Hepatocyte (in vitro differentiated cells): ENCODE measurements around the gene MSRB1.

ENCODE experiments used
- EZH2 ChIP-seq: fragments of 200-600 bp; sonication (generic); IDR thresholded peaks from 2 replicates; pipeline ENCODE4 v1.6.1; 2016; ENCODE audit warnings: antibody characterized with exemption, mild to moderate bottlenecking, borderline replicate concordance
- EZH2phosphoT487 ChIP-seq: fragments of 200-600 bp; sonication (generic); IDR thresholded peaks from one replicate; pipeline ENCODE4 v1.6.1; 2018; ENCODE audit warnings: antibody characterized with exemption, mild to moderate bottlenecking, low read depth, moderate library complexity; ENCODE audit not compliant: unreplicated experiment, severe bottlenecking
- TF ChIP-seq, protein P1 (sequence below): fragments of 200-600 bp; sonication (generic); IDR thresholded peaks from 2 replicates; pipeline ENCODE4 v1.5.1; 2016; ENCODE audit warnings: antibody characterized with exemption, mild to moderate bottlenecking; ENCODE audit not compliant: poor library complexity

DNA sequence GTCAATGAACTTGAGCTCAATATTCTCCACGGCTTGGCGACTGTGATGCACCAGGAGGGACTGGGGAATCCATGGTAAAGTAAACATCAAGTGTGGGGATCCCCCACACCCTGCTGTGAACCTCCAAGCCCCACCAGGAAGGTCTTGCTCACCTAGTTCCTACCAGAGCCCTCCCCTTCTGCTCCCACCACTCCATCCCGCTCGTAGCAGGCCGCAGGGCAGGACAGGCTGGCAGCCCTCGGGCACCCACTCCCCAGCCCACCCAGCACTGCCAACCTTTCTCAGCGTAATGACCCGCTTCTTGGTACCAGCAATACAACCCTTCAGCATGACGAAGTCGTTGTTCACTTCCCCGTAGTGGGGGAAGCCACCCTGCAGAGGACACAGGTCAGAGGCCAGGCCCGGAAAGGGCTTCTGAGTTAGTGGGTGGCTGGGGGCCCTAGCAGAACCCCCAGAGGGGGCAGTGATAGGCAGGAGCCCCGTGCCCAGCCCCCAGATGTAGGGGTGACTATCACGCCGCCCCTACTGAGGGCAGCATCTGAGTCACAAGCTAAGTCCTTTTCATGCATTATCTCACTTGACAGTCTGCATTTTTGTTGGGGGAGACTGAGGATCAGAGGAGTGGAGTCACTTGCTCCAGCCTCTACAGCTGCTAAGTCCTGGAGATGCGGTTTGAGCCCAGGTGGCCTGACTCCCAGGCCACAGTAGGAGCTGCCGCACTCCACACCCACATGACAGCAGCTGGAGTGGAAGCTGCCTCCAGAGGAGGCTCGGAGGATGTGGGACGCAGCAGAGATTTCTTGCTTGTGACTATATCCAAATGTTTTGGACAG is 2.8 kb upstream of the MSRB1 start:
- TF ChIP-seq, protein P1, sequence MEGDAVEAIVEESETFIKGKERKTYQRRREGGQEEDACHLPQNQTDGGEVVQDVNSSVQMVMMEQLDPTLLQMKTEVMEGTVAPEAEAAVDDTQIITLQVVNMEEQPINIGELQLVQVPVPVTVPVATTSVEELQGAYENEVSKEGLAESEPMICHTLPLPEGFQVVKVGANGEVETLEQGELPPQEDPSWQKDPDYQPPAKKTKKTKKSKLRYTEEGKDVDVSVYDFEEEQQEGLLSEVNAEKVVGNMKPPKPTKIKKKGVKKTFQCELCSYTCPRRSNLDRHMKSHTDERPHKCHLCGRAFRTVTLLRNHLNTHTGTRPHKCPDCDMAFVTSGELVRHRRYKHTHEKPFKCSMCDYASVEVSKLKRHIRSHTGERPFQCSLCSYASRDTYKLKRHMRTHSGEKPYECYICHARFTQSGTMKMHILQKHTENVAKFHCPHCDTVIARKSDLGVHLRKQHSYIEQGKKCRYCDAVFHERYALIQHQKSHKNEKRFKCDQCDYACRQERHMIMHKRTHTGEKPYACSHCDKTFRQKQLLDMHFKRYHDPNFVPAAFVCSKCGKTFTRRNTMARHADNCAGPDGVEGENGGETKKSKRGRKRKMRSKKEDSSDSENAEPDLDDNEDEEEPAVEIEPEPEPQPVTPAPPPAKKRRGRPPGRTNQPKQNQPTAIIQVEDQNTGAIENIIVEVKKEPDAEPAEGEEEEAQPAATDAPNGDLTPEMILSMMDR, result no peak
- TF ChIP-seq EZH2phosphoT487 (no peak), EZH2 (no peak)
